T-helper 9 cell (primary cell): ENCODE data around the gene ZNF692.

ENCODE experiments used
- DNase-seq: peaks from one replicate; pipeline ENCODE4 v3.0.0-alpha.2; 2020

Gene ZNF692

DNA sequence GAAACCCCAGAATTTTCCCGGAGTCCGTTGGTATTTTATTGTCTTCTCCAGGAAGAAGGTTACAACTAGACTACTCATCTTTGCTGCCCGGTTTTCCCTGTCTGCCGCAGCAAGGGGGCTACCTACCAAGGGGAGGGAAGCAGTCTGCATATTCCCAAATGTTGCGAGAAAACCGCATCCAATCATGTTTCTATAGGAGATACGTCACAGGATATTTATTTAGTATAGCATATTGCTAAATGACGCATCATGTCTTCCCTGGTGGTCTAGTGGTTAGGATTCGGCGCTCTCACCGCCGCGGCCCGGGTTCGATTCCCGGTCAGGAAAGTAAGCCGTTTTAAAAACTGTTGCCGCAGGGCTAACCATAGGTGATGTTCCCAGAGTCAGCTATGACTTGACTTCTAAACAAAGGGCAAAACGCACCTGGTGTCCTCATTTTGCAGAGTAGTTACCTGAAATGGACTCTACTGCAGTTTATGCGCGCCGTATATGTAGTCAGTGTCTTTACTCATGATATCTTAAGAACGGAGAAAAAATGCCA lies 15.2 kb upstream of the ZNF692 start:
- peak; percentile 77 for DNase-seq

DNA sequence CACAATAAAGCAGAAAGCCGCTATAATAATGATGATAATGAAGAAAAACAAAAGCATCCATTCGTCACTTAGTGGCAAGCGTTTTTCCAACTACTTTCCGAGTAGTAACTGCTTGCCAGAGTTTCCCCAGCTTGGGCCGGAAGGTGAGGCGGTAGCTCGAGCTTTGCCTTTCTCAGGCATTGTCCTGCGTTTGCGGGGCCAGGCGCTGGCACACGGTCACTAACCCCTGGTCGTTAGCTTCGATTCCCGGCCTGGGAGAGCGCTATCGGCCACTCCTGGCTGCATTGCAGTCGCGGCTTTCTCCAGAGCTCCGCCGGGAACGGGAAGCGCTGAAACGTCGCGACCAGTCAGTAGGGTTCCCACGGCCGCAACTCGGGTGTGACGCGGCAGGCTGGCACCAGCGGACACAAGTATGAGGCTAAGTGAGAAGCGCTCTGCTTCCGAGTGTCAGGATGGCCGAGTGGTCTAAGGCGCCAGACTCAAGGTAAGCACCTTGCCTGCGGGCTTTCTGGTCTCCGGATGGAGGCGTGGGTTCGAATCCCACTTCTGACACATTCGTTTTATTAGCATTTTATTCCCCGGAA lies 14.6 kb upstream of the ZNF692 start:
- peak; percentile 88 for DNase-seq

DNA sequence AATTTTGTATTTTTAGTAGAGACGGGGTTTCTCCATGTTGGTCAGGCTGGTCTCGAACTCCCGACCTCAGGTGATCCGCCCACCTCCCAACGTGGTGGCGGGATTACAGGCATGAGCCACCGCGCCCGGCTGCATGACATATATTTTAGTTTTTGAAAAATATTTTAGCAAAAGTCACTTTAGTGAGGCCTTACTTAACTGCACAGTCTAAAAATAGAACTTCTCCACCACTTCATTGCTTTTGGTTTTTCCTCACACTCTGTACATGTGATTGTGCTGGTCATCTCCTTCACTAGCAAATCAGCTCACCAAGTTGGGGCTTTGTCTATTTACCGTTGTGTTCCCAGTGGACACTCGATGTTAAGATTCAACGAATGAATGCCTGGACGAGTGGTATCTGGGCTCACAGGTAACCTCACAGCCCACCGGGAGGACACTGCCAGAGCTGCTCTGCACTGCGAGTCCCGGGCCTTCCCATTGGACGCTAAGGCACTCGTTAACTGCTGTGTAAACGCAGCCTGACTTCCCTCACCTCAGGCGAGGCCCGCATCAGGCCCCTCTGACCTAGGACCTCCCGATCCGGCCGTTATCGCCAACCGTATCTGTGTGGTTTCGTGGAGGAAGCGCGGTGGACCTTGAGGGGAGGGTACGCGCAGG lies 14.0 kb upstream of the ZNF692 start:
- DNase-seq = no peak

GRCh38 chr1:248871837-248872401 lies 13.0 kb upstream of the ZNF692 start:
- no peak for DNase-seq

- DNase-seq = peak; percentile 79
Measured at GRCh38 chr1:248862998-248863881, 4.4 kb upstream of the ZNF692 start.

DNA sequence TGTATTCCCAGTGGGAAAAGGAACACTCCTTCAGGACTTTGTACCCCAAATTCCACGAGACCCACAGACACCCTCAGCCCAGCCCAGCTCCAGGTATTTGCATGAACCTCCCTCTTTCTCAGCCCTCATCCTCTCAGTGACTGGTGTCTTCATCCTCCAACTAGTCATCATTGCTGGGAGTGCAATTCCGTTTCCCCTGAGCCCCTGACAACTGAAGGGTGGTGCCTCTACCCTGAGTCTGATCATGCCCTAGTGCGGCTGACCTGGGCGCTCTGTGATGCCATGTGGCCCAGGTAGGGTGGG lies 3.8 kb upstream of the ZNF692 start:
- DNase-seq = no peak

GRCh38 chr1:248861616-248862015 lies 2.7 kb upstream of the ZNF692 start:
- DNase-seq = no peak

DNA sequence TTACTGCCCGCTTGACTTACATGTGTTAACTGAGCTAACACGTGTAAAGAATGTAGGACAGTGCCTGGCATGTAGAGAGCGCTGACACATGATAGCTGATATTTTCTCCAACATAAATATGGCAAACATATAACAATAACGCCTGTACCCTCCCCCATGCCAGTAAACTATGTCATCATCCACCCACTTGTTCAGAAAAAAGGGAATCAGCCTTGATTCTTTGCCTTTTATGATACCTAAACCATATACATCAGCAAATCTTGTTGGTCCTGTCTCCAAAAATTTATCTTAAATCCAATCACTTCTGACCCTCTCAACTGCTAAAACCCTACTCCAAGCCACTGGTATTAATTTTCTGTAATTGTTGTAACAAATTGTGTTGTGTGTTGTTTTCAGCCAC lies 1.1 kb upstream of the ZNF692 start:
- DNase-seq = no peak

DNA sequence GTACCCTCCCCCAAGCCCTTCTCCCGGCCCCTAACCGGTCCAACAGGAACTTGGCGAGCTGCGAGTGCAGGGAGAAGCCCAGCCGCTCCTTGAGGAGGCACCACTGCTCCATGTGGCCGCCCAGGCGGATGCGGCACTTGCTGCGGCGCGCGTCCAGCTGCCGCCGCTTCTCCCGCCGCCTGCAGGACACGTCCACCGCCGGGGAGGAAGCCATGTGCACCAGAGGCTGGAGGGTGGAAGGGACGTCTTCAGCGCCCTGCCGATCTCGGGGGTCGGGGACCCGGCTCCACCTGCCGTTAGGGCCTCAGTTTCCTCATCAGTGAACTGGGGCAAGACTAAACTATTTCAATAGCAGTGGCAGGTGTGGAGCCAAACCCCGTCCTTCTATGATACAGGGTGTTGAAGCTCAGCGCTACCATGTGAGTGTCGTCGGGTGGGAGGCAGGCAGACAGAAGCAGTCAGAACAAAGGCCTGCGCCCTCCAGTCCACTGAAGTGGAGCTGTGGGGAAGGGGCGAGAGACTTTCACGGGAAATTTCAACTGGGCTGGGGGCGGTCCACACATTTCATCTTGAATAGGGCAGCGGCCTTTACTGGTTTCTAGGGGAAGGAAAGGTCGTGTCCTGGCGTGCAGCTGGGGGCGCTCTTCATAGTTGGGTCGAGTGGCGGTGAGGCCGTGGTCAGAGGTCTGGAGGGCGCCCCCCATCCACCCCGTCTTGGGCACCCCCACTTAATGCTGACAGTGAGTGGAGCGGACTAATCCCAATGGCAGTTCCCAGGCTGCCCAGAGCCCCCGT lies 592 bp downstream of the ZNF692 start:
- no peak for DNase-seq

GRCh38 chr1:248857749-248858095 lies 1.2 kb downstream of the ZNF692 start:
- no peak for DNase-seq

DNA sequence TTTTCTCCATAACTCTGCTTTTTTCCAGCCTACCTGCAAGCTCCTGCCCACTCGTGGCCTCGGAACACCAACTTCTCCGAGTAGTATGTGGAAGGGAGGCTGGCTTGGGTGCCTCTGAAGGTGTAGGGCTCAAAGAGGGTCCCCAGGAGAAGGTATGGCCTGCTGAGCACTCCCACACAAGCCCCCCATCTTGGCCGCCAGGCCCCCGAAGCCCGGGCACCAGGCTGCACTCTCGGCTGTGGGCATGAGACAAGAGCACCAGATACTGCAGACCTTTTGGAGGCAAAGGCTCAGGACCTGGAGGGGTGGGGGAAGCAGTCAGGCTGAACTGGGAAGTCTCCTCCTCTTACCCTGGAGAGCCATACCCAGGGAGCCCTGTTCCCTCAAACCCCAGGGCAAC lies 1.7 kb downstream of the ZNF692 start:
- DNase-seq = no peak

DNA sequence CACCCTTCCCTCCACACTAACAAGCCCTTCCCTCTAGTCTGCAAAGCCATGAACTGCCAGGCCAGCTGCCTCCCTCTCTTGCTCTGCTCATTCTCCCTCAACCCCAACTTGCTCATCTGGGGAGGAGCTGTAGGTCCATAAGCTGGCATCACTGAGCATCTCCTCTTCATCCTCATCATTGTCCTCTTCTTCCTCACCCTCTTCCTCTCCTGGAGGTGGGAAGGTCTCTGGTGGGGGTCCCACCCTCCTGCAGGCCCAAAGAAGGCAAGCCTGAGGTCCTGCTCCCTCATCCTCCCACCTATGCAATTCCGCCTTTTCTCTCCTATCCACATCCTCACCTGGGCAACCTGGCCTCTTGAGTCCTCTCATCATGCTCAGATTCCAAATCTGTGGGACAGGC lies 2.7 kb downstream of the ZNF692 start:
- no peak for DNase-seq

DNA sequence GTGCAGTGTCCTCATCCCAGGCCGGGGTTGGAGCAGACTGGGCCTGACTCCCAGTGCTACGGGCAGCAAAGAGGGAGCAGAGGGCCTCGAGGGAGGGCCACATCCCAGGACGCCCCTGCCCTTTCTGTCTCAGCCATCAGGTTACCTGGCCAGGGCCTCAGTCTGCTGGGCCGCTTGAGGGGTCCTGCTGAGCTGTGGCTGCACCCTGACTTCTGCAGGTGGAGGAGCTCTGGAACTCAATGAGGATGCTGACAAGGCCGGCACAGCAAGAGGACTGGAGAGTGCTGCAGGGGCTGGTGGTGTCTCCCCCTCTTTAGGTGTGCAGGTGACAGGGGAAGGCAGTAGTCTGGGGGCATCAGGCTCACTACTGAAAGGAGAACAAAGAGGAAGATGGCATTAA lies 3.3 kb downstream of the ZNF692 start:
- no peak for DNase-seq

- no peak for DNase-seq
Measured at GRCh38 chr1:248853663-248854375, 5.1 kb downstream of the ZNF692 start.

DNA sequence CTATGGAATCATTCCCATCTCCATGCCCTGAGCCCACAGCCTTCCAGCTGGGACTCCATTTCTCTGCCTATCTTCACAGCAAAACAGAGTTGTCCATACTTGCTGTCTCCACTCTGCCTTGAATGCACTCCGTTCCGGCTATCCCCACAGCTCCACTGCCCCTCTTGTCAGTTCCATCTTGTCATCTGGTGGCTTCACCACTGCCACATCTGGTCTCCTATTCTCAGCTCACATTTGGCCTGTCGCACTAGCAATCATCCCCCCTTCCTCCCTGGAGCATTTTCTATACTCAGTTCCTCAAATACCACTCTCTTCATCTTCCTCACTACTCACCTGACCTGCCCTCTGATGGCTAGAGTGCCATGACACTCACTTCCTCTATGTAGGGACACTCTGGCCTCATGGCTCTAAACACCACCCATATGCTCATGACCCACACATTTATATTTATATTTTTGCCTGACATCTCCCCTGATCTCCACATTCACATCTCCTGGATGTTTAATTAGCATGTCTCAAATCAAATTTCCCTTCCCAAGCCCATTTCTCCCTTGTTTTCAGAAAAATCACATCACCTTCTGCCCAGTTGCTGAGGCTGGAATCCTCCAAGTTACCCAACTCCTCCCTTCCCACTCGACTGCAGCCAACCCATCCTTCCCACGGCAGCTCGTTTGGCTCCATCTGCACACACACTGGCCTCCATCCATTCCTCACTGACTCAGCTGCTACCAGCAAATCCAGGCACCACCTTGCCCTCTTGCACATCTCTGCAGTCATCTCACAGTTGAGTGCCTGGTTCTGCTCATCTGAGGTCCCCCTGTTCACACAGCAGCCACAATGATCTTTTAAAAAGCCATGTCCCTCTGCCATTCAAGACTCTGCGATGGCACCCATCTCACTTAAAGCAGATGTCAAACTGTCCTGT lies 6.1 kb downstream of the ZNF692 start:
- no peak for DNase-seq

GRCh38 chr1:248851390-248851789 lies 7.5 kb downstream of the ZNF692 start:
- DNase-seq = no peak

- DNase-seq = no peak
Measured at GRCh38 chr1:248850536-248851251, 8.2 kb downstream of the ZNF692 start.

GRCh38 chr1:248850124-248850523 lies 8.8 kb downstream of the ZNF692 start:
- DNase-seq = no peak

- no peak for DNase-seq
Measured at GRCh38 chr1:248849637-248850036, 9.2 kb downstream of the ZNF692 start.

- no peak for DNase-seq
Measured at GRCh38 chr1:248849152-248849551, 9.7 kb downstream of the ZNF692 start.
